Measurements from ENCODE around the gene PIGZ. TPM values are rescaled to one million over a fixed set of nuclear protein-coding genes. Genes with fewer than 3 reads are reported as not detected.

Gene PIGZ
- total and polyA plus RNA-seq, 9 of the 15 experiments (the other 6 are each of a cell fraction or from before 2014, with no cell fraction given) = 0.15 to 1.8 (median 0.76) TPM

DNA sequence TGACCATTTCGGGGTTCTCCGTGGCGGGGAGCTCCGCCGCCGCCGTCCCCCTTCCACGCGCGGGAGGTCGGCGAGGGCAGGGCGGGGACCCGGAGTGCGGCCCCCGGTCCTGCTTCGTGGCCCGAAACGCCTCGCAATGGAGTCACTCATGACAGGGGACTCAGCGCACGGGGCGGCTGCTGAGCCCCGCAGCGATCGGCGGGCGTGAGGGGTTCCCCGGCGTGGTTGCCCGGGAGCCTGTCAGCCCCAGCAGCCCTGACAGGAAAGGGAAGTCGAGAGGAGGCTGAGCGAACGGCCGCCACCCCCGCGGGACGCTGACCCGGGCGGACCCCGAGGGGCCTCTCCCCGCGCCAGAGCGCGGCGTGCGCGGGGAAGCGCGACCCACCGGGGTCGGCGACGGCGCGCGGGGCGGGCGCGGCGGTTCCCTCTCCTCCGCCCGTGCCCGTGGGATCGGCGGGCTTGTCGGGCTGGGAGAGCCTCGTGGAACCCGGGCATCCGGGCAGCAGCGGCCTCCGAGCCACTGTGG lies 564 bp upstream of the PIGZ start (continued):
- TF ChIP-seq VEZF1 (CRISPR knock-in tag; IDR thresholded peaks at IDR 0.05) (no peak), ZKSCAN8 (CRISPR knock-in tag; IDR thresholded peaks at IDR 0.05) (peak; percentile 71; the same call in 1 of the 2 replicates), BRF1 (IDR thresholded peaks at IDR 0.05; ENCODE audit: borderline replicate concordance, extremely low read depth, insufficient read length) (no peak), KLF13 (tag; IDR thresholded peaks at IDR 0.05; ENCODE audit: borderline replicate concordance, low read depth) (peak; percentile 82), TRIM24 (IDR thresholded peaks at IDR 0.05) (no peak), SAFB (IDR thresholded peaks at IDR 0.05; ENCODE audit: borderline replicate concordance, low read depth, low read length) (peak; percentile 84), ZNF57 (CRISPR knock-in tag; IDR thresholded peaks at IDR 0.05) (0 out of 2 replicates have a peak, but pooled peaks have one; percentile 54), ZNF146 (CRISPR knock-in tag; IDR thresholded peaks at IDR 0.05; ENCODE audit: unreplicated experiment) (no peak), HES1 (IDR thresholded peaks at IDR 0.05; ENCODE audit: low read depth) (no peak), TGIF2 (CRISPR knock-in tag; IDR thresholded peaks at IDR 0.05) (no peak), SRSF3 (IDR thresholded peaks at IDR 0.05; ENCODE audit: insufficient read depth, low read length) (0 out of 2 replicates have a peak, but pooled peaks have one; percentile 44), SPI1 (IDR thresholded peaks at IDR 0.05; ENCODE audit: borderline replicate concordance, low read depth, low read length) (peak; percentile 62; the same call in 1 of the 2 replicates), SP2 (IDR thresholded peaks at IDR 0.05; ENCODE audit: extremely low read depth, low read depth, low read length, poor library complexity, severe bottlenecking) (no peak), ZNF695 (CRISPR knock-in tag; IDR thresholded peaks at IDR 0.05) (peak; percentile 64; the same call in 1 of the 2 replicates), C11orf30 (IDR thresholded peaks at IDR 0.05; ENCODE audit: low read depth) (no peak), ZFP1 (CRISPR knock-in tag; IDR thresholded peaks at IDR 0.05) (0 out of 2 replicates have a peak, but pooled peaks have one; percentile 35), ARID3B (CRISPR knock-in tag; IDR thresholded peaks at IDR 0.05; ENCODE audit: borderline replicate concordance) (0 out of 2 replicates have a peak, but pooled peaks have one; percentile 40), YY1 (IDR thresholded peaks at IDR 0.05; ENCODE audit: borderline replicate concordance in 1 of 3, control insufficient read depth in 1 of 3, extremely low read depth in 1 of 3, insufficient read depth in 3 of 3, insufficient read length in 1 of 3, insufficient replicate concordance in 2 of 3, low read depth in 1 of 3, low read length in 2 of 3) (peak in 1 of 3 experiments; percentile 7)
- TF ChIP-seq, protein P1, sequence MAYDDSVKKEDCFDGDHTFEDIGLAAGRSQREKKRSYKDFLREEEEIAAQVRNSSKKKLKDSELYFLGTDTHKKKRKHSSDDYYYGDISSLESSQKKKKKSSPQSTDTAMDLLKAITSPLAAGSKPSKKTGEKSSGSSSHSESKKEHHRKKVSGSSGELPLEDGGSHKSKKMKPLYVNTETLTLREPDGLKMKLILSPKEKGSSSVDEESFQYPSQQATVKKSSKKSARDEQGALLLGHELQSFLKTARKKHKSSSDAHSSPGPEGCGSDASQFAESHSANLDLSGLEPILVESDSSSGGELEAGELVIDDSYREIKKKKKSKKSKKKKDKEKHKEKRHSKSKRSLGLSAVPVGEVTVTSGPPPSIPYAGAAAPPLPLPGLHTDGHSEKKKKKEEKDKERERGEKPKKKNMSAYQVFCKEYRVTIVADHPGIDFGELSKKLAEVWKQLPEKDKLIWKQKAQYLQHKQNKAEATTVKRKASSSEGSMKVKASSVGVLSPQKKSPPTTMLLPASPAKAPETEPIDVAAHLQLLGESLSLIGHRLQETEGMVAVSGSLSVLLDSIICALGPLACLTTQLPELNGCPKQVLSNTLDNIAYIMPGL (CRISPR knock-in tag; IDR thresholded peaks at IDR 0.05) = no peak
